Stimulated activated CD8-positive, alpha-beta memory T cell treated with anti-CD3 and anti-CD28 coated beads, Interleukin-15, amount 100 ng/mL, for 48 hours (primary cell): ENCODE data around the gene TMEM129.
A peak's percentile ranks its signal among the peaks of the same experiment; 100 is the strongest.
"Not testable (repeated sequence)": the region's sequence is repeated elsewhere in the genome, so short reads cannot be mapped to it uniquely, and the experiment has no call there.

Experiments
- DNase-seq, 2 donors: peaks; one replicate each; pipeline ENCODE4 v3.0.0-alpha.2; 2020; ENCODE audit warnings: low read depth in 2 of 2

TMEM129 gene

DNA sequence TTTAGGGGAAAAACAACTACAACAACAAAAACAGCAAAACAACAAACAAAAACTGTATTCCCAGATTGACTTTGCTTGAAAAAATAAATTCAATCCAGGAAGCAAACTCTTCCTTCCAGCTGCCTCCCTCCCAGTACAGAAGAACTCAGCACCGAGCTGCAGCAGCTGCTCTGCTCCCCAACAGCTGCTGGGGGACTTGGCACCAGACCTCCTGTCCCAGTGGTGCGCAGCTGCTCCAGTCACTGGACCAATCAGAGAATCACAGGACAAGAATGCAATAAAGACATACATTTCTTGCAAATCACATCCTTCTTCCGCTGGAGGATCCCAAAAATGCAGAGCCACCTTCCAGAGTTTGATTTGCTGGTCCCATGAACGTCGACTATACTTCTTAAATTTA is 25.2 kb downstream of the TMEM129 start:
- no peak for DNase-seq

GRCh38 chr4:1693131-1693896 is 27.8 kb downstream of the TMEM129 start:
- peak; percentile 46 to 56 for DNase-seq

GRCh38 chr4:1691737-1692373 is 29.3 kb downstream of the TMEM129 start:
- no peak for DNase-seq

DNA sequence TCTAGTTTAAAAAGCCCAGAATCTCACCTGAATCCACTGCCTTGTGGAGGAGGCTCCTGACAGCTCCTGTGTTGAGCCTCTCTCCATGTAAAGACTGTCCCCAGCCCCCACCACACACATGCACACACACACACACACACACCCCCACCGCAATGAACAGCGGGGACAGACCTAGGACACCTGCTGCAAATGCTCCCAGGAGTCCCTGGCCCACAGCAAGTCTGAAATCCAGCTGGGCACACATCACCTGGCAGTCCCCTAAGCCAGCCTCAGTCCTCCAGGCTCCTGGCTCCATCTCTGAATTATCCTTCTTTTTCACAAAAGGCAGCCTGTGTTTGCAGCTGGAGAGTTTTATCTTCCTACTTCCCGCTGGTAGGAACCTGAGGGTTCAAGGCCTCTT is 30.4 kb downstream of the TMEM129 start:
- DNase-seq: no peak

DNA sequence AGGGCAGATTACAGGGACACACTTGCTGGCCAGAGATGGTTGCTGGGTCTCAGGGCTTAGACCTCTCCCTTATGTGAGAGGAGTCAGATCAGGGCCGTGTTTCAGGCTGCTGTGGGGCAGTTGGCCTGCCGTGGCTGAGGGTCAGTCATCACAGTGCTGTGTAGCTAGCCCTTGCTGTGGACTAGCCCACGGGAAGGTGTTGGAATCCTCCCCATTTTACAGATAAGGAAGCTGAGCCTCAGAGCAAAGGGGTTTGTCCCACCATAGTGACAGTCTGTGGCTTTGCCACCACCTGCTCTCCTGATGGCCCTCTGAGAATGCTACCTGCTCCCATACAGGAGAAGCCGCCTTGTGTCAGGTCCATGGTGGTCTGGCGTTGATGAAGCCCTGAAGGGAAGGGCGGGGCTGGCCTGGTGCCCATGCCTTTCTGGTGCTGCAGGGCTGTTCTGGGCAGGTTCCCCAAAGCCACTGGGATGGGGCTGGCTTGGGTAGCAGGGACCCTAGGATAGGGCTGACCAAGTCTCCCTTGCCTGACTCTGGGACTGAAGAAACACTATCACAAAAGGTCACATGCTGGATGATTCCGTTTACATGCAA is 34.6 kb downstream of the TMEM129 start:
- no peak for DNase-seq

DNA sequence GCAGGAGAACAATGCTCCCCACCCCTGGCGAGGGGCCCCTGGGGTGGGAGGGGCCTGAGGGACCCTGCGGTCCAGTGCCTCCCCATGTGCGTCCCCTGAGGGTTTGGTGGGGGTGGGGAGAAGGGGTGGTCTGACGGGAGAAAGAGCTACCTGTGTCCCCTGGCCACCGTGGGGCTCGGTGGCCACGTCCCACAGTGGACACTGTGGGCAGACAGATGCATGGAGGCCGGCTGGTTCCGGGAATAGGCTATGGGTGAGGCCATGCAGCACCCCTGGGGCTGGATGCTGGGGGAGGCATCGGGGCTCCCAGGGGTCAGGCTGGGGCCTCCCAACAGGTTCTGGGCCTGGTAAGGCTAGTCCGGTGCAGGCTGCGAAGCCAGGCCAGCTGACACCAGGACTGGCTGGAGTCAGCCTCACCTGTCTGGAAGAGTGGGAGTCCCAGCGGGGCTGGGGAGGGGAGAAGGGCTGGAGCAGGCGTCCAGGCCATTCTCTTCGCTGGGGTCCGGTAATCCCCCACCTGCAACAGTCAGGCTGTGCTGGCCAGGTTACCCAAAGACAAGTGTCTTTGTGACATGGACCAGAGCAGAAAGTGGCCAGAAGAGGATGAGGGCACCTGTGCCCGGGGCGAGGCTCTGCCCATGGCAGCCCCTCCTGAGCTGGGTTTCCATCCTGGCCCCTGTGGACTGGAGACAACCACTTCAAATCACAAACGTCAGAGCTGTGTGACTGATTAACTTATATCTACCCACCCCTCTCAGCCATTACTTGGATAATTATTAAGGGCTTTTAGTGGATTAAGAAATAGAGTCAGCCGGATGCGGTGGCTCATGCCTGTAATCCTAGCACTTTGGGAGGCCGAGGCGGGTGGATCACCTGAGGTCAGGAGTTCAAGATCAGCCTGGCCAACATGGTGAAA is 35.6 kb downstream of the TMEM129 start:
- no peak for DNase-seq

- no peak for DNase-seq
Measured at GRCh38 chr4:1684506-1685234, 36.5 kb downstream of the TMEM129 start.

DNA sequence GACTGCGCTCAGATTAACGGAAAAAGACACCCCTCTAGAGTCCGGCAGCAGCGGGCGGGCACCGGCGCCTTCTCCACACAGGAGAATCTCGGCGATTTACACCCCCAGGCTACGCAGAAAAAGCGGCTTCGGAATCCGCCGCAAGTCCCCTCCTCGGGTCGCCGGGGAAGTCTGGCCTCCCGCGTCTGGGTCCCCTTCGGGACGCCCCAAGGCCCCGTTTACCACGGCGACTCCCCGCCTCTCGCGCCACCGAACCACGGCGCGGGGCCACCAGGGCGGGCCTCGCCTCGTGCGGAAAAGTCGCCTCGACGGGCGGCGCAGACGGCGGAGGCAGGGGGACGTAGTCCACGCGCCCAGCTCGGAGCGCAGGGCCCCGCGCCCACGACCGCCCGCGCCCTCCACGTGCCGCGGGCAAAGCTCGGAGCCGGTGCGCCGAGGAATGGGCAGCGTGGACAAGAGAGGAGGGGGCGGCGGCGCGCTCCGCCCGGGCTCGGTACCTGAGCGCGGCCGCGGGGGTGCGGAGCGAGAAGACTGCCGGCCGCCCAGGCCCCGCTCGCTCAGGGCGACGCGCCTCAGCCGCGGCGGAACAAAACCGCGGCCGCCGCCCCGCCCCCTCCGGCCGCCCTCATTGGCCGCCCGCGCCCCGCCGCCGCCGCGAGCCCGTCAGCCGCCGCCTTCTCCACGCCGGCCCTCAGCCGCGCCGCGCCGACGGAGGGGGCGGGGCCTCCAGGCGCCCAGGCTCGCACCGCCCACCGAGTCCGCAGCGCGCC is 37.2 kb downstream of the TMEM129 start, which contains the start of gene FAM53A:
FAM53A (minus strand) TSS at position 578 of the 770 bp plus-strand sequence. CDS start 15,572 bp downstream, outside the sequence.
- DNase-seq: peak; percentile 90 to 92

GRCh38 chr4:1683261-1683735 is 37.8 kb downstream of the TMEM129 start:
- DNase-seq: no peak

GRCh38 chr4:1682860-1683259 is 38.3 kb downstream of the TMEM129 start:
- DNase-seq: no peak

- DNase-seq: no peak
Measured at GRCh38 chr4:1678244-1678643, 42.9 kb downstream of the TMEM129 start.

DNA sequence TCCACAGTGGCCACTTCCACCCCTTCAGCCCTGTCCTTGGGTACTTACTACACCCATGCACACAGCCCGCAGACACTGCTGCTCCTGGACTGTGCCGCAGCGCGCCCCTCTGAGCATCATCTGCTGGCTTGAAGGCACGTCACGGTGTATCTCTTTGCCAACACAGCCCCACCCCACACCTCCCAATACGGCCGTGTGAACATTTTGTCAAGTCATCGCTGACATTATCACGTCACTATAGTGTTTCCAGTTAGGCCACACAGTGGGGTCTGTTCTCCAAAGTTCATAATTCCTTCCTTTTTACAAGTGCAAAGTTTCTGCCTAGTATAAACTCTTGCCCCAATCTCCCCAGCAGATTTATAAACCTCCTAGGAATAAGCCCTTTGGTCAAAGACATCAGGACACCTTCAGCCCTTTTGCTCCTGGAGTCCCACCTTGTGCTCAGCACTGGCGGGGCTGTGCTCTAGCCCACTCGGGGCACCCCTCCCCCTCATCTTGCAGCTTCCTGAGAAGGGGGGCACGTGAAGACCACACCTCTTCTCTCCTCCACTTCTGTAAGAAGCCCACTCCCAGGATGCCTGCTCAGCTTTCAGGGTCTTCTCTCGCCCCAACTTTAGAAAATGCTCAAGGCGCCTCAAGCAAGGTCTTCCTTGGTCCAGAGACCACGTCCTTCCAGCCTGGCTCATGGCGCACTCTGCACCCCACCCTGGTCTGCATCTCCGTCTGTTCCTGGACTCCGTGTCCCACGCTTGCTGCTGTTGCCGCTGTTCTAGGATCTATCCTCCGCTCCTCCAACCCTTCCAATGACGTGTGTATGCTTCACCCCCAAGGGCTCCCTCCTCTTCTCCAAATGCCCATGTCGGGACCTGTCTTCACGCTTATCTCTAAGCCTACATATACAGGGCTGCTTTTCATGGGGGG is 44.3 kb downstream of the TMEM129 start:
- no peak for DNase-seq

GRCh38 chr4:1675802-1676137 is 45.4 kb downstream of the TMEM129 start:
- no peak for DNase-seq

- DNase-seq: no peak
Measured at GRCh38 chr4:1675136-1675801, 45.9 kb downstream of the TMEM129 start.

- no peak for DNase-seq
Measured at GRCh38 chr4:1674682-1675081, 46.4 kb downstream of the TMEM129 start.

DNA sequence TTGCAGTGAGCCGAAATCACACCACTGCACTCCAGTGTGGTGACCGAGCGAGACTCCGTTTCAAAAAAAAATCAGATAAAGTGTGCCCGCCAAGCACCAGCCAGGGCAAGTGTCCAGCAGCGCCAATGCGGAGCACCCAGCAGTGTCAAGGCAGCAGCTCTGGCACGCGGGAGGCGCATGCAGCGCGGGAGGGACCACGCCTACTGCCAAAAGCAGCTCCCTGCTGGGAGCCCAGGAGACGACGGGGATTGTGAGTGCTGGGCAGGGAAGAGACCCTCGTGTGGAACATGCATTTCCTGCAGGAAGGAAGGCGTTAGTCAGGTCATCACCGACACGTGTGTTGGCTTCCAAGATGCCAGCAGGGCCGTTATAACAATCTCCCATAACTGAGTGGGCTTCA is 47.5 kb downstream of the TMEM129 start:
- no peak for DNase-seq

DNA sequence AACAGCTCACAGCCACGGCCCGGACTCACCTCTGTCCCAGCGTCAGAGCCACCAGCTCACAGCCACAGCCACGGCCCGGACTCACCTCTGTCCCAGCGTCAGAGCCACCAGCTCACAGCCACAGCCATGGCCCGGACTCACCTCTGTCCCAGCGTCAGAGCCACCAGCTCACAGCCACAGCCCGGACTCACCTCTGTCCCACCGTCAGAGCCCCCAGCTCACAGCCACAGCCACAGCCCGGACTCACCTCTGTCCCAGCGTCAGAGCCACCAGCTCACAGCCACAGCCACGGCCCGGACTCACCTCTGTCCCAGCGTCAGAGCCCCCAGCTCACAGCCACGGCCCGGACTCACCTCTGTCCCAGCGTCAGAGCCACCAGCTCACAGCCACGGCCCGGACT is 50.1 kb downstream of the TMEM129 start:
- DNase-seq: not testable (repeated sequence)

DNA sequence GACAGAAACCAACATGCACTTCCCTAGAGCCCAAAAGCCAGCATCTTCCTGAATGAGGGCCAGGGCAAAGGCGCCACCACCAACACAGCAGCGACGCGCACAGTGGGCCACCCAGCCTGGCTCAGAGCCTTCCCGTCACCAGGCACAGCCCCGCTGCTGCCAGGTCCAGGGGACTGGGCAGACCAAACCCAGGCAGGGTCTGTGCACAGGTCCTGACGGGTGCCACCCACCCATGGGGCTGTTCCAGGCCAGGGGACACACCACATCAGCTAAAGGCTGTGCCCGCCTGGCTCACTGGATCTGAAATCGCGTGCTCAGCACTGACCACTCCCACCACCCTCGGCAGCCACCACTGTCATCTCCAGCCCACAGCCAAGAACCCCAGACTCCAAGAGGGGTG is 50.8 kb downstream of the TMEM129 start:
- DNase-seq: no peak

DNA sequence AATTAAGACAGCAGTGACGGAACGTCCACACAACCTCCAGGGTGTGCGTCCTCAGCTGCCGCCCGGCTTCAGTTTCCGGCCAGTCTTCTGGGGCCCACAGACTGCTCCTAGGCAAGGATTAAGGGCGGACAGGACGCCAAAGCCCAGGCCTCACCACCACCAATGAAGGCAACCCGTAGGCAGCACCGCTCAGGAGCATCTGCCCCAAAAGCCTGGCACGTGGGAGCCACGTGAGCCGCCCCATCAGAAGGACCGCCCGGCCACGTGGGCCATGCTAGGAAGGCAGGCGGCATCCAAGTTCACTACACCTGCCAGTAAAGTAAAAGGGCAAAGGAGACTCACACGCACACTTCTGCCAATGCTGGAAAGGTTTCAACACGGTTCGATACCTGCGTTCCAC is 51.3 kb downstream of the TMEM129 start:
- DNase-seq: no peak
